Right renal pelvis (tissue), 4 donors: ENCODE data around the gene INO80E. TPM values are rescaled to one million over a fixed set of nuclear protein-coding genes. Genes with fewer than 3 reads are reported as not detected.
"Not testable (repeated sequence)": the region's sequence is repeated elsewhere in the genome, so short reads cannot be mapped to it uniquely, and the experiment has no call there.

Experiments used
- DNase-seq, 4 donors: peaks; one replicate each; pipeline ENCODE4 v3.0.0-alpha.2; 2013; ENCODE audit warnings: low read depth in 4 of 4, low spot score in 3 of 4, missing footprints in 1 of 4
- polyA plus RNA-seq, 4 donors: library from polyadenylated mRNA; unstranded; fragments of 120-200 nt; gene quantifications; one replicate each; pipeline ENCODE4 v1.2.1, GENCODE V29; 2013; ENCODE audit not compliant: insufficient read length in 4 of 4

INO80E gene
- polyA plus RNA-seq, 4 donors, result 43.5 to 56.0 (median 48.6) TPM

GRCh38 chr16:30009085-30009862 lies 13.2 kb downstream of the INO80E start:
- DNase-seq, result no peak

GRCh38 chr16:30009990-30010843 lies 14.2 kb downstream of the INO80E start:
- DNase-seq, result no peak

- DNase-seq, result no peak
Observed at GRCh38 chr16:30010844-30011713, 15.0 kb downstream of the INO80E start, which contains the start of gene DOC2A. TSS of gene DOC2A (minus strand) at chr16:30011027. CDS start at chr16:30010222, 805 bp downstream.

GRCh38 chr16:30011714-30012504 lies 15.9 kb downstream of the INO80E start:
- no peak for DNase-seq

- not testable (repeated sequence) for DNase-seq
Observed at GRCh38 chr16:30012598-30012997, 16.6 kb downstream of the INO80E start.

GRCh38 chr16:30015450-30015849 lies 19.4 kb downstream of the INO80E start:
- DNase-seq, result not testable (repeated sequence)

GRCh38 chr16:30016555-30017276 lies 20.7 kb downstream of the INO80E start:
- no peak for DNase-seq

- DNase-seq, result no peak
Observed at GRCh38 chr16:30017277-30017656, 21.2 kb downstream of the INO80E start.

GRCh38 chr16:30017937-30018336 lies 21.9 kb downstream of the INO80E start:
- not testable (repeated sequence) for DNase-seq

- no peak for DNase-seq
Observed at GRCh38 chr16:30018731-30019158, 22.7 kb downstream of the INO80E start.

GRCh38 chr16:30022887-30023286 lies 26.8 kb downstream of the INO80E start, which contains the start of gene C16orf92:
TSS of gene C16orf92 (plus strand) at chr16:30023198. CDS start at chr16:30023341, 143 bp downstream.
- DNase-seq, result no peak

GRCh38 chr16:30023586-30023985 lies 27.5 kb downstream of the INO80E start:
- no peak for DNase-seq

GRCh38 chr16:30024451-30024850 lies 28.4 kb downstream of the INO80E start:
- DNase-seq, result no peak

- no peak for DNase-seq
Observed at GRCh38 chr16:30025156-30025555, 29.1 kb downstream of the INO80E start.

- no peak for DNase-seq
Observed at GRCh38 chr16:30025574-30025973, 29.5 kb downstream of the INO80E start.

- DNase-seq, result no peak
Observed at GRCh38 chr16:30026449-30026848, 30.4 kb downstream of the INO80E start.

GRCh38 chr16:30027588-30028437 lies 31.8 kb downstream of the INO80E start:
- DNase-seq, result no peak

GRCh38 chr16:30028438-30029076 lies 32.5 kb downstream of the INO80E start:
- no peak for DNase-seq
